ENCODE results near the gene CDKAL1. TPM values are rescaled to one million over a fixed set of nuclear protein-coding genes. Genes with fewer than 3 reads are reported as not detected.
"Not testable (repeated sequence)": the region's sequence is repeated elsewhere in the genome, so short reads cannot be mapped to it uniquely, and the experiment has no call there.

CDKAL1 gene
- total RNA-seq, 1 experiment from 2014 or later = 22.3 TPM

DNA sequence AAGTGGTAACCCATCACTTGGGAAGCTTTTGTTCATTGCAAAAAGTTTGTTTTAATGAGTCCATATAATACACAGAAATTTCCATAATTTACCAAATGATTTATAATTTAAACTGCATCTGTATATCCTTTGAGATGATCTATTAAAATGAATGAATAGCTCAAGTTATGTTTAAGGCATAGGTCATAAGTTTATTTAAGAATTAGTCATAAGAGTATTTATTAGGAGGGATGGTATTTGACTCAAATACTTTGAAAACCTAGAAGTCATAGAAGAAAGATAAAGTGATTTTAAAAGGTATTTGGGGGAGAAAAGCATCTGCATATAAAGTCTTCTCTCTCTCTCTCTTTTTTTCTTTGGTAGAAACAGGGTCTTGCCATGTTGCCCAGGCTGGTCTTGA is 388.5 kb downstream of the CDKAL1 start:
- no peak for DNase-seq (ENCODE audit: low read depth)

DNA sequence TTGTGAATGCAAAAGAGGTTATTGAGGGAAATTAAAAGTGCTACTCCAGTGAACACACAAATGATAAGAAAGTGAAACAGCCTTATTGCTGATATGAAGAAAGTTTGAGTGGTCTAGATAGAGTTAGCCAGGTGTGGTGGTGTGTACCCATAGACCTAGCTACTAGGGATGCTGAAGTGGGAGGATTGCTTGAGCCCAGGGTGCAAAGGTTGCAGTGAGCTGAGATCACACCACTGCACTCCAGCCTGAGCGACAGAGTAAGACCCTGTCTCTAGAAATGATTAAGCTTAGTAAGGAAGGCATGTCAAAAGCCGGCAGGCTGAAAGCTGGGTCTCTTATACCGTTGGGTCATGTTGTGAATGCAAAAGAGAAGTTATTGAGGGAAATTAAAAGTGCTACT is 389.8 kb downstream of the CDKAL1 start:
- DNase-seq (ENCODE audit: low read depth) = not testable (repeated sequence)

DNA sequence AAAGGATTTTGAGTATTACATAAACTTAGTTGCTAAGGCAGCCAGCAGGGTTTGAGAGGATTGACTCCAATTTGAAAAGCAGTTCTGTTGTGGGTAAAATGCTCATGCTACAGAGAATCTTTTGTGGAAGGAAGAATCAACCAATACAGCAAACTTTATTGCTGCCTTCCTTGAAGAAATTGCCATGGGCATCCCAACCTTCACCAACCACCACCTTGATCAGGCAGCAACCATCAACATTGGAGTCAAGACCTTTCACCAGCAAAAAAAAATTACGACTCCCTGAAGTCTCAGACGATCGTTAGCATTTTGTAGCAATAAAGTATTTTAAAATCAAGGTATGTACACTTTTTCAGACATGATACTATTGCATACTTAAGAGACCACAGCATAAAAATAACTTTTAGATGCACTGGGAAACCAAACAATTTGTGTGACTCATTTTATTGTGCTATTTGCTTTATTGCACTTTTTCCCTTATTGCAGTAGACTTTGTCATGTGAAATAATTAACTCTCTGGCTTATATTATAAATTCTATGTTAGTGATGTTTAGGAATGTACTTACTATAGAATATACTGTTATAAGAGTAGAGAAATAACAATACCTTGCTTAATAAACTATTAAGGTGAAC is 390.8 kb downstream of the CDKAL1 start:
- DNase-seq (ENCODE audit: low read depth) = no peak

DNA sequence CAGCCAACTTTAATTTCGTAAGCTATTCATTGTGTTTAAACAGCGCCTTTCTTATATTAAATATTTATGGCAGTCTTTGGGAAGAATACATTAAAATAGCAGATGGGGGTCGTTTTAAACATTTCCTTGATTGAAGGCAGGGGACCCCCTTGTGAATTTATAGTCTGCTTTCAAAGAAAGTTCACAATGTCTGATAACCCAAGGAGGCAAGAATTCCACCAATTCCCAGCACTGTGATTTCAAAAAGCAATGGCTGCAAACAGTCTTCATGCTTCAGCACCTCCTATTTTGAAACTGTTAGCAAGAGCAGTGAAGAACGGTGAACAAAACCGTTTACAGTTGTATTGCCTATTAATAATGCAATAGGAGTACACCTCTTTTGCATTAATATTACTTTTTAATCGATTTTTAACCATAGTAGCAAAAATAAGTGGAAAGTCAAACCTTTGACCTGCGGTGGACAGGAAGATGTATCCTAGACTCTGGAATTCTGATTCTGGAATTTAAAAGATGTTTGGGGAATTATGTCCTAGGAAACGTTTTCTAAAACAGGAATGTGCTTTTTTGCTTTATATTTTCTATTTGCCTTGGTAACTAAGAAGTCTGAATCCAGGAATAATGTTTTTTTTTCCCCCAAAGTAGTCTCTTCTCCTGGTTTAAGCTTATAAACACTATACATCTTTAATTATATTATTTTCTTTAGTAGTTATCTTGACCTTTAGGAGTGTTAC is 393.0 kb downstream of the CDKAL1 start:
- no peak for DNase-seq (ENCODE audit: low read depth)

DNA sequence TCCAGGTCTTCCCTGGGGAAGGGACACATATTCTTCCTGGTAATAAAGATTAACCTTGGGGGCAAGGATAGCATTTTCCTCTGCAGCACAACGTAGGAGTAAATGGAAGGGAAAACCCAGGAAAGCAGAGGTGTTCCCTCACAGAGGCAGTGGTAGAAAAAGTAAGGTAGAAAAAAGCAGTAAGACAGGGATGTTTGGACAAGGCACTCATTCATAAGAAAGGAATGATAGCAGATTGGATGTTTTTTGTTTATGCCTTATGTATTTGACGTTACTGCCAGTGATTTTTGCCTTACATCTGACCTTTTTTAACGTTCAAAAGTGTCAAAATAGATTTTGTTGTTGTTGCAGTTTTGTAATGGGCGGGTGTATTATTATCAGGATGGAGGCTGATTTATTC is 395.0 kb downstream of the CDKAL1 start:
- no peak for DNase-seq (ENCODE audit: low read depth)

DNA sequence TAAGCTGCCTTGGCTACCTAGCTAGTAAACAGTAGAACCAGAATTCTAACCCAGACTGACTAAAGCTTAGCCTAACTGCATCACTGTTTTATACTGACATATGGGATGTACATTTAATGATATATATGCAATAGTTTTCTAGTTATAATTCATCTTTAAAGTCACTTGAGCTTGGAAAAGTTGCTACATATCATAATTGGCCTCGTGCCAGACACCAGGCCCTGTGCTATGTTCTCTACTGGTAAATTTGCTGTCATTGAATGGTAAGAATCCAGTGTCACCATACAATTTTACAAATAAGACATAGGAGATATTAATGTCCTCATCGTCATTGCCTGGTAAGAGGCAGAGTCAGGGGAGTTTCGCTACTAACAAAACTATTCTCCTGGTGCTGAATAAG is 396.8 kb downstream of the CDKAL1 start:
- no peak for DNase-seq (ENCODE audit: low read depth)

DNA sequence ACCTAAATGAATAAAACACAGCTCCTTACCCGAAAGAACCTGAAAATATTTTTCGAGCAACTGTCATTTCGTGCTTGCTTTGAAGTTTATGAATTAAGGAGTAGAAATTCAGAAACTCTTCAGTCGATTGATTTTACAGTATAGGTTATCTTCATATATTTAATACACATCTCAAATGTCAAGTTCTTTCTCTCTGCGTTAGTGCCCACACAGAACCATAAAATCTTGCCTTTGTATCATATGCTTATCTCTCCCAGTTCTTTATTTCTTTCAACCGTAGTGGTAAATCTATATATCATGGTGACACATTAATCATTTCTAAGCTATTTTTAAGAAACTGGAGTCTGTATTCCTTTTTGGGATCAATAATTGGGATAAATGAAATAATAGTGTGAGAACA is 397.5 kb downstream of the CDKAL1 start:
- no peak for DNase-seq (ENCODE audit: low read depth)

DNA sequence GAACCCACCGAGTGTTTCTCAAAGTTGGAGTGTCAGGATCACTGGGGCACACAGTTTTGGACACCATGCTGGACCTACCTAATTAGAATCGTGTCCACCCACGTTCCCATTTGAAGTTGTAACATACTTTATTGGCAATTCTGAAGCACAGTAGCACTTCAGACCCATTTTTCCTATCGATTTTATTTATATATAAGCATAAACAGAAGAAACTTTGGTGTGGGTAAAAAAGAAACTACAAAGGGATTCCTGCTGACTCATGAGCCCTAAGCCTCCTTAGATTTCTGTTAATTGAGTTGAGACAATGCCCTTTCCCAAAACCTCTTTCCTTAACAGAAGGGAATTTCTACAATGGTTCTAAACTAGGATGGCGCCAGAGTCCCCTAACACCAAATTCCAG is 398.0 kb downstream of the CDKAL1 start:
- peak; percentile 36 for DNase-seq (ENCODE audit: low read depth)

DNA sequence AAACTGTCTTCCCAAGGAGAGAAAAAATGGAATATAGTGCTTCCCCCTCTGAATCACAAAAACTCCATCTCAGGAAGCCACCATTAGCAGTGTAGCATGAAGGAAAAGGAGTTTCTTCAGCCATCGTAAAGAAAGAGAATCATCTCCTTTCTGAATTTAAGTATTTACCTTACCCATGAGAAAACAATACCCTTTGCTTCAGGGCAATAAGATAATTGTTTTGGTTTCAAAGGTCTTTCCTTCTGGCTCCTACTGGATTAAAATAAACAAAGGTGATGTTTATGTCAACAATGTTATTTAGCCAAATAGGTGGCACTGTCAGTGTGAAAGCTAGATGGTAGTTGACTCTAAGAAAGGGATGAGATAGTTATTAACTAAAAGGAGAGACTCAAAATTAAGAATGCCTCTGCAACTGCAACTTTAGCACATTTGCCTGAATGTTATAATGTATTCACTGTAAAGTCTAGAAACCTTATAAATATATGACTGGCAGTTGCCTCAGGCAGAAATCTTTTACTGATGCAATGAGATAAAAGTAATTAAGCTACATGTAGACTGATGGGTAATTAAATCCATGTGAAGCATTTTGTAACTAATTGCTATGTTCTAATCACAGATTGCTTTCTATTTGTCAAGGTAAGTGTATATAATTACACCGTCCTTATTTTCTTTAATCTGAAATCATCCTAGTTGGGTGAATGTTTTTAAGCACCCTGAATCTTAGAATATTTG is 399.0 kb downstream of the CDKAL1 start:
- peak; percentile 5 for DNase-seq (ENCODE audit: low read depth)

DNA sequence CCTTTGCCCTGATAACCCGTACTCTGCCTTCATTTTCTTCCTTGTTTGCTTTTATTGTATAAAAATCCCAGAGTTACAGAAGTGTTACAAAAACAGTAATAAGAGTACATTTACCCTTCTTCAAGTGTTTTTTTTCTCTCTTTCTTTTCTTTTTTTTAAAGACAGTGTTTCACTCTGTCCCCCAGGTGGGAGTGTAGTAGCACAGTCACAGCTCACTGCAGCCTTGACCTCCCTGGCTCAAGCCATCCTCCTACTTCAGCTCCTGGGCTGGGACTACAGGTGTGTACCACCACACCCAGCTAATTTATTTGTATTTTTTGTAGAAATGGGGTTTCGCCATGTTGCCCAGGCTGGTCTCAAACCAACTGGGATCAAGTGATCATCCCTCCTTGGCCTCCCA is 402.7 kb downstream of the CDKAL1 start:
- DNase-seq (ENCODE audit: low read depth) = no peak

DNA sequence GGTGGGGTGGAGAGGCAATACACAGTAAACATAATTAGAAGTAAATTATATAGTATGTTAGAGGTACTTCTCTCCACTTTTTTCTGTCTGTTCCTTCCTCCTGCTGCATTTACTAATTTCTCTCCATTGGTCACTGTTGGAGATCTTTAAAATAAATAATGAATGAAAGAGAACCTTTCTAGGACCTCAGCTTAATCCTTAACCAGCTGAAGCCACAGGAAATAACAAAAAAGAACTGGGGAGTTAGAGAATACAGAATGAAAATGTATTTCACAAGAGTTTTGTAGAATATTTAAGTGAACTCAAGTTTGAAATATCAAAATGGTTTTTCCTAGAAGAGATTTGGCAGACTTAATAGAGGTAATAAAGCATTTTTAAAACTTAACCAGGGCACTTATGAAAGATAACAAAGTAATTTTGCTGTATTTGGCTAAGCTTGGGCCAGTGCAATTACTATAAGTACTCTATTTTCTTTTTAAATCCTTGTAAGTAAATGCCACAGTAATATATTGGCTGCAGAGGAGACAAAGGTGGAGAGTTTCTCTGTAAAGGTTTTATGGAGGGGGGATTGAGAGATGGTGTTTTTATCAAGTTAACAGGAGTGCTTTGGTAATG is 405.0 kb downstream of the CDKAL1 start:
- DNase-seq (ENCODE audit: low read depth) = no peak

DNA sequence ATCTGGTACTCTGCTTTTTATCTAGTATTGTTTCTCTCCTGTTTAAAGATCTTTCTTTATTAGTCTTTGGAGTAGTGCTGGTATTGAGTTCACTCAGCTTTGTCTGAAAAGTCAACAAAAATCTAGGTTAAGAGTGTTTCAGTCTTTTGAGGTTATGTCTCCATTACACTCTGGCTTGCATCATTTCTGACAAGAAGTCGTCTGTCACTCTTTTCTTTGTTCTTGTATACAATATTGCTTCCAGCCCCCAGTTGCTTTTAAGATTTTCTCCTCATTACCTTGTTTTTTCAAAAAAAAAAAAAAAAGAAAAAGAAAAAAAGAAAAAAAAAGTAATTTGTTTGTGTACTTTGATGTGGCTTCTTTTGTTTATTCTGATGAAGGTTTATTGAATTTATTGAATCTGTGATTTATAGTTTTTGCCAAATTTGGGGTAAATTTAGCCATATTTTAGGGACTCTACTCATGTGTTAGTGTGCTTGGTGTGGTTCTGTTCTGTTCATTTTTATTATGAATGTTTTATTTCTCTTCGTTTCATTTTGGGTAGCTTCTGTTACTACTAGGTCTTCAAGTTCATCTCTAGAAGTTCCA is 408.9 kb downstream of the CDKAL1 start:
- no peak for DNase-seq (ENCODE audit: low read depth)

DNA sequence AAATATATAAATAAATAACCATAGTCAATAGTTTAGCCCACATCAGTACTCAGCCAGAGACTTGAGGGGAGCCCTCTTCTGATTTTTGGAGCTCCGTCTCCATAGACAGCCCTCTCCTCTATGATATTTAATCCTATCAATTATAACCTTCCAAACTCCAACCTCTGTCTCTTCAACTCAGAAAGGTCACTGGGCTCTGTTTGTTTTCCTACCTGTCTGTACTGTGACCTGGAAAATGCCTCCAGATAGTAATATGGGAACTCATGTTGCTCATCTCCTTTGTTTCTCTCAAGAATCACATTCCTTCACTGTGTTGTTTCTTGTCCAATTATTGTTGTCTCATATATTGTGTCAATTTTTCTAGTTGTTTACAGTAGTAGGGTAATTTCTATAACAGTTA is 409.7 kb downstream of the CDKAL1 start:
- no peak for DNase-seq (ENCODE audit: low read depth)

DNA sequence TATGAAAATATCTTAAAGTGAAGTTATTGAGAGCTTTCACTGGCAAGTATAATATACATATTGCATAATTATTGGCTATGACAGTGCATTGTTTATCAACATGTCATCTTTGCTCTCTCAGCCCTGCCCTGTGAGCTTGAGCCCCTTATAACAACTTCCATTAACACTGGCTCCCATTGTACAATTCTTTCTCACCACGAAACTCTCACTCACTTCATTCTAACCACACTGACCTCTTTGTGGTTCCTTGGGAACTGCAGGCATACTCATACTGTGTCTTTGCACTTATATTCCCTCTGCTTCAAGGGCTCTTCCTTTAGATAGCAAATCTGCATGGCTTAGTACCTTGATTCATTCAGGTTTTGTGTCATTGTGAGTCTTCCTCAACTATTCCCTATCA is 411.8 kb downstream of the CDKAL1 start:
- DNase-seq (ENCODE audit: low read depth) = peak; percentile 60

DNA sequence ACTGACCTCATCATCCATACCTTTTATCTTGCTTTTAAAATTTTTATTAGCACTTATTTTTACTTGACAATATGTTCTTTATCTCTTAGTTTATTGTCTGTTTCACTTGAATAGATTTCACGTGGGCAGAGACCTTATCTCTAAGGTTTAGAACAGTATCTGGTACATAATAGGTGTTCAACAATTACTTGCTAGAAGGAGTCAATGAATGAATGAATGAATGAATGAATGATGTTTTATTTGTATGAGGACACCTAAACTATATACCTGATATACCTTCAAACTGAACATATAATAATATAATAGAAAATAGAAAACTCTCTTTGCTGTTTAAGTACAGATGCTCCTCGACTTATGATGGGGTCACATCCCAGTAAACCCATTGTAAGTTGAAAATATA is 412.6 kb downstream of the CDKAL1 start:
- DNase-seq (ENCODE audit: low read depth) = no peak

DNA sequence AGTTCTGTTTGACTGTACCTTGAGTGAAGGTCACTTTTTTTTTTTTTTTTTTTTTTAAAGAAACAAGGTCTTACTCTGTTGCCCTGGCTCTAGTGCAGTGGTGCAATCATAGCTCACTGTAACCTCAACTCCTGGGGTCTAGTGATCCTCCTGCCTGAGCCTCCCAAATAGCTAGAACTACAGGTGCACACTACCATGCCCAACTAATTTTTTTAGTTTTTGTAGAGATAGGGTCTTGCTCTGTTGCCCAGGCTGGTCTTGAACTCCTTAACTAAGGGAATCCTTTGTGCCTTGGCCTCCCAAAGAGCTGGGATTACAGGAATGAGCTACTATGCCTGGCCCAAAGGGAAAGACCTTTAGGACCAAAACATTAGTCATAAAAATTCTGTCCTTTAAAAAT is 413.7 kb downstream of the CDKAL1 start:
- DNase-seq (ENCODE audit: low read depth) = no peak

DNA sequence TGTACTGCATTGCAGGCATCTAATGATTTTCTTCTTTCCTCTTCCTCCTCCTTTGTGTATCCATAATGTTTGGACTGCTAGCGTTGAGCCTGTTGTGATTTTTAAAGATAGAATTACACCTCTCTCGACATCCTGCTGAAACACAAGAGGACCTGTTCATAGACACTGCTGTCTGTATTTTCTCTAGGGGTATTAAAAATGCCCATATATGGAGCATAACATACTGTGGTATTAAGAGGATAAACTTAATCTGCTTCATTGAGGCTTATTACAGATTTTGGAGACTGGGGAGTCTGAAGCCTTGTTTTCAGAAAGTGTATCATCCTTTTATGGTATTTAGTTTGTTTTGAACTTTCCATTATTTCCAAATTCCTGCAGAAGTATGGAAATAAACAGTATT is 414.3 kb downstream of the CDKAL1 start:
- DNase-seq (ENCODE audit: low read depth) = no peak

DNA sequence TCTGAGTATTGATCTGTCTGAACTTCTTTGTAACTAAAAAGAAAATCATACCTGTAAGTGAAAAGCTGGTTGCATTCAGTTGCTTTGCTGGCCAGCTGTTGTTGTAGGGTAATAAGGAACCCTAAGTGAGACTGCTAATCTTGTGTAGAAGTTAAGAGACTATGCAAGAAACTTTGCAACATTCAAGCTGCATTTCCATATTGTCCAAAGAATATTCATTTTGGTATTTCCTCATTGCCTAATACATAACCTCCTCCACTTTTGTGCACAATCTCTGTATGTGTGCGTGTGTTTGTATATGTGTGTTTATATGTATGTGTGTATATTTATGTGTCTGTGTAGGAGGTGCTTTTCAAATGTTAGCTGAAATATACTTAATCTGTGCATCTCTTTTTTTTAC is 414.9 kb downstream of the CDKAL1 start:
- DNase-seq (ENCODE audit: low read depth) = no peak

DNA sequence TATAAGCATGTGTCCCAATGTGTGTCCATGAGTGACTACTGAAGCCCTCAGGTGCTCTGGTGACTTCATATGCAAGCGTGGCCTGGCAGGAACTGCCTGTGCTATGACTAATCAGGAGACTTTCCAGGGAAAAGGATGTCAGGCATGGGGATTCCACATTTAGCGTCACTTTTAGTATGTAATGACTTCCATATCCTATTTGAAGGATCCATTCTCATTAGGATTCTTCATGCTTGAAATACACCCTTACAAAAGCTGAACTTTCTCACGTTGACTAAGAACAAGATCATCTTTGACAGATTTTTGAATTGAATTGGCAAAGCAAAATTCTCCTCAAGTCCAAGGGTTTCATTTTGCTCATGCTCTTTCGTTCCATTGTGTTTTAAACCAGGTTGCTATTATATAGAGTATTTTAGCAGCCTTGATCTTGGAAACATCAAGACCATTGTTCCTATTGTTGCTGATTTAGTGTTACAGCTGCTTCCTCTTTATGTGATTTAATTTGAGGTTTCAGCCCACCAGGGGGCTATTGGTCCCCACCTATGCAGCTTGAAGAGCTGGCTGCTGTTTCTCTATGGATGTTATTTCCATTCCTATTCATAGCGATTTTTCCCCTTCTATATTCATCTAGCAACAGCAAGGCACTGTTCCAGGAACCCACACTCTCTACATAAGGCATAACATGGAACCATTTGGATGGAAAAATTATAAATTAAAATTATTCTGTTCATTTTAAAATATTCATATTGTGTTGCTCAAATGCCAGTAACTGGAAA is 418.6 kb downstream of the CDKAL1 start:
- DNase-seq (ENCODE audit: low read depth) = peak; percentile 92

DNA sequence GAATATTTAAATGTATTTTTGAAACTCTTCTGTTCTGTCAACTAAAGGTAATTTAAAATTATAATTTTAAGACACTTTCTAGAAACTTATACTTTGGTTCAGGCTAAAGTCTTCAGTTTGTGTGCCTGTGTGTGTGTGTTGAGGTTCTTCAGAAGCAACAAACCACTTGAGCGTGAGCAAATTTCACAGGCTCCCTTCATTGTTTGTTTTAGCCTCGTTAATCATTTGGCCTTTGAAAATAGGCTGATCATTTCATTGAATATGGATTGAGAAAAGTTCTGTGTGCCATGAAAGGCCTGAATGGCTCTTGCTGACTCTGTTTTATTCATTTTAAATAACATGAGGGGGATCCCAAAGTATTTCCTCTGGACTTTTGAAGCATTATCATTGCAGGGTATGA is 420.1 kb downstream of the CDKAL1 start:
- no peak for DNase-seq (ENCODE audit: low read depth)

DNA sequence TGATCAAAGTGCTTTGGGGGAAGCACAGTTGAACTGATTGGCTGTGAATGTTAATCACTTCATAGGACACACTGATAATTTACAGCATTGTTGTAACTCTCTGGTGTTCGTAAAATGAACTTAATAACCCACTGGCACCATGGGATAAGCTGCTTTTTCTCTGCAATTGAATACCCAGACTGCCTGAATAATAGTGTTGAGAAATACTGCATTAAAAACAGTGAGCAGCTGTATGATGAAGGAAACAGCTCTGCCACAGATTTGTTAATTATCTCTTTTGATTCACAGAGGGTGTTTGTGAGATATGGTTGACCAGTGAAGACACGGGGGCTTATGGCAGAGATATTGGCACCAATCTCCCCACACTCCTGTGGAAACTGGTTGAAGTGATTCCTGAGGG is 420.9 kb downstream of the CDKAL1 start:
- DNase-seq (ENCODE audit: low read depth) = no peak

DNA sequence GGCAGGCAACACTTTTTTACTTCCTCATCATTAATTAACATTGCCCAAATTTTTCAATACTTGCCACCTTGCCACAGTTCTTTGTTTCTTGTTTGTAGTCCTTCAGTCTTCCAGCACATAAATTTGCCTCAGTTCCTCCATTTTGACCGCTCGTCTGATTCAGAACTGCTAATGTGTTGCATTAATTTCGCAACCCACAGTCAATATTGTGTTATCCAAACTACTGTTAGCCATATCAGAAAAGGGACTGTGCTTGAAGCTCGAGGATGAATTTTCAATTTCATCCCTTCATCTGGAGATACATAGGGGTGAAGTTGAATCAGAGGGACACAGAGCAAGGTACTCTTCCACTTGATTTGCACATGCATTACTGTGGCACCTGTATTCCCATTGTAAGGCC is 421.5 kb downstream of the CDKAL1 start:
- no peak for DNase-seq (ENCODE audit: low read depth)

Data from RPMI7951 (cell line).